HG02885 (cell line): Measurements from ENCODE around the gene DNASE2B.
"Not testable (repeated sequence)": the region's sequence is repeated elsewhere in the genome, so short reads cannot be mapped to it uniquely, and the experiment has no call there.

Source experiments
- ATAC-seq: cut with Tn5 transposase; IDR thresholded peaks from one replicate; pipeline ENCODE4 v1.9.1; 2021; ENCODE audit warnings: mild to moderate bottlenecking; ENCODE audit not compliant: unreplicated experiment, poor library complexity

The DNASE2B gene

GRCh38 chr1:84442747-84443646 lies 44.7 kb downstream of the DNASE2B start:
- not testable (repeated sequence) for ATAC-seq

GRCh38 chr1:84448704-84449103 lies 50.4 kb downstream of the DNASE2B start:
- ATAC-seq = not testable (repeated sequence)

- no peak for ATAC-seq
Observed at GRCh38 chr1:84450910-84451309, 52.6 kb downstream of the DNASE2B start.

GRCh38 chr1:84452436-84452835 lies 54.2 kb downstream of the DNASE2B start:
- ATAC-seq = no peak

GRCh38 chr1:84462118-84462517 lies 63.8 kb downstream of the DNASE2B start:
- no peak for ATAC-seq
